ELF-1 (cell line): Measurements from ENCODE around the gene ANKS1B.

Source experiments
- DNase-seq: peaks from one replicate; pipeline ENCODE4 v3.0.0-alpha.2; 2016; ENCODE audit warnings: low read depth, low spot score

ANKS1B gene

GRCh38 chr12:99960311-99960710 lies 24.4 kb downstream of the ANKS1B start:
- no peak for DNase-seq

GRCh38 chr12:99959549-99960170 lies 25.1 kb downstream of the ANKS1B start:
- no peak for DNase-seq

- DNase-seq, result no peak
These were observed 26.8 kb downstream of the ANKS1B start for GRCh38 chr12:99957866-99958466.

GRCh38 chr12:99954724-99955123 lies 30.0 kb downstream of the ANKS1B start:
- no peak for DNase-seq

- DNase-seq, result no peak
These were observed 36.4 kb downstream of the ANKS1B start for GRCh38 chr12:99948370-99948769.

- no peak for DNase-seq
These were observed 38.6 kb downstream of the ANKS1B start for GRCh38 chr12:99946131-99946530.

GRCh38 chr12:99935608-99936007 lies 49.1 kb downstream of the ANKS1B start:
- DNase-seq, result no peak

- DNase-seq, result no peak
These were observed 58.1 kb downstream of the ANKS1B start for GRCh38 chr12:99926511-99927169.

- DNase-seq, result no peak
These were observed 64.3 kb downstream of the ANKS1B start for GRCh38 chr12:99920353-99920960.

GRCh38 chr12:99917711-99918402 lies 66.9 kb downstream of the ANKS1B start:
- DNase-seq, result no peak

GRCh38 chr12:99916555-99916954 lies 68.2 kb downstream of the ANKS1B start:
- no peak for DNase-seq

GRCh38 chr12:99915251-99916082 lies 69.3 kb downstream of the ANKS1B start:
- DNase-seq, result no peak

GRCh38 chr12:99914206-99914605 lies 70.5 kb downstream of the ANKS1B start:
- DNase-seq, result no peak

- no peak for DNase-seq
These were observed 72.8 kb downstream of the ANKS1B start for GRCh38 chr12:99911967-99912366.

GRCh38 chr12:99911081-99911480 lies 73.7 kb downstream of the ANKS1B start:
- peak; percentile 32 for DNase-seq

GRCh38 chr12:99910342-99910741 lies 74.4 kb downstream of the ANKS1B start:
- no peak for DNase-seq

GRCh38 chr12:99906786-99907579 lies 77.8 kb downstream of the ANKS1B start:
- DNase-seq, result no peak

- DNase-seq, result no peak
These were observed 83.6 kb downstream of the ANKS1B start for GRCh38 chr12:99901181-99901580.

GRCh38 chr12:99898645-99899044 lies 86.1 kb downstream of the ANKS1B start:
- DNase-seq, result no peak

GRCh38 chr12:99879439-99879838 lies 105.3 kb downstream of the ANKS1B start:
- no peak for DNase-seq
